Activated gamma-delta T cell treated with anti-CD3 and anti-CD28 coated beads, Interleukin-2, amount 50 U/mL, for 16 hours (primary cell): Measurements from ENCODE around the gene PPFIBP2.

Experiments used
- DNase-seq: peaks from one replicate; pipeline ENCODE4 v3.0.0-alpha.2; 2020; ENCODE audit warnings: low read depth

The PPFIBP2 gene

DNA sequence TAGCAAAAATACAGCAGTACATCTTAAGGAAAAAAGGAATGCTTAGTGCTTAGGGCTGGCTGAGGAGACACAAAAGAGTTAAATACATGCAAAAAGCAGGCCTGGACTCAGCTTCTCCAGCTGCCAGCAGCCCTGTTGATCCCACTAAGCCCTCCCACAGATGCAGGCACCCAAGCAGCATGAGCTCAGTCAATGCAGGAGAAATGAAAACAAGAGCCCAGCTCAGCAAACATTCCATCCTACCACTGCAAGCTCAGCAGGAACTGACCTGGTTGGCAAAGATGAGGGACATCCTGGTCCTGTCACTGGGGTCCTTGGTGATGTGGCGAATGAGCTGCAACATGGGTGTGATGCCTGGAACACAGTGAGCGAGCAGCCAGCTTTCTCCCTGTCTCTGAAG is 153.7 kb downstream of the PPFIBP2 start:
- no peak for DNase-seq

DNA sequence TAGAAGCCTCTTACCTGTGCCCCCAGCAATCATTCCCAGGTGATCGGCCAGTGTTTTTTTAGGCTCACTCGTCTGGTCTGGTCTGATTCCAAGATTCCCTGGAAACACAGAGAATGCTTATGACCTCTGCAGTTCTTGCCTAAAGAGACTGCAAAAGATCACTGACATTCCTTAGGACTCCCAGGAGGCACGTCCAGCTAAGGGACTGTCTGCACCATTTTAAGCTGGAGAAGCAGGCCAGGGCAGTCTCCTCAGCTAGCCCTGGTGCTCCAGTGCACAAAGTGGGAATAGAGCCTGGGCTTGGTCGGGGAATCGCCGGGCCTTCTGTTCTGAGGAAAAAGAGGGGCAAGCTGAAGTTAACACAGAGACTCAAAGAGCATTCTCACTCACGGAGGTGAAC is 154.7 kb downstream of the PPFIBP2 start:
- DNase-seq: no peak

DNA sequence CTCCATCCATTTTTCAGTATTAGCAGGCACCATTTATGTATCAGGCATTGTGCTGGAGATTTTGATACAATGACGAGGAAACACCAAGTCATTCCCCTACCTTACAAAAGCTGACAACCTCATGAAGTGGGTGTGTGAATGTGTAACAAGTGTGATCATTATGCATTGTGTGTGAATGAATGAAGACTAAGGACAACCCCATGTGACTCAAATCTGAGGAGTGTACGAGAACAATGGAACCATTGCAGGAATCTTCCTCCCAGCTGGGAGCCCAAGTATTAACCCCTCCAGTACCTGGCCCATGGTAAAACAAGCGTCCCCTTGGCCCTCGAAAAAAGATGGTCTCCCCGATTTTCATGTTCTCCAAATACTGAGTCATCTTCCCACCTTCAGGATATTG is 155.1 kb downstream of the PPFIBP2 start:
- no peak for DNase-seq

DNA sequence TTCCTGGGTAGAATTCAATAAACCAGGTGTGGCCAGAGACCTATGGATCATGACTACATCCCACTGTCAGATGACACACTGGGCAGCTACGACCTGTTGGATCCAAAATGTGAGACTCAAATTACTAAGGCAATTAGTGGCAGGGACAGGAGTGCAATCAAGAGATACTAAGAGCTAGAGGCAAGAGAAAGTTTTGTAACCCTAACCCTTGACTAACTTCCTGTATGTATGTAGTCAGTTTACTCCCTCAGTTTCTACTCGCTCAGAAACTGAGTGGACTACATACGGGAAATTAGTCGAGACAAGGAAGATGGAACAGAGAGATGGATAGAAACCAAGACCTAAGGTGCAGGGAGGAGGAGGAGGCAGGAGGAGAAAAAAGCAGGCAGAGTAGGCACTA is 156.8 kb downstream of the PPFIBP2 start:
- no peak for DNase-seq

DNA sequence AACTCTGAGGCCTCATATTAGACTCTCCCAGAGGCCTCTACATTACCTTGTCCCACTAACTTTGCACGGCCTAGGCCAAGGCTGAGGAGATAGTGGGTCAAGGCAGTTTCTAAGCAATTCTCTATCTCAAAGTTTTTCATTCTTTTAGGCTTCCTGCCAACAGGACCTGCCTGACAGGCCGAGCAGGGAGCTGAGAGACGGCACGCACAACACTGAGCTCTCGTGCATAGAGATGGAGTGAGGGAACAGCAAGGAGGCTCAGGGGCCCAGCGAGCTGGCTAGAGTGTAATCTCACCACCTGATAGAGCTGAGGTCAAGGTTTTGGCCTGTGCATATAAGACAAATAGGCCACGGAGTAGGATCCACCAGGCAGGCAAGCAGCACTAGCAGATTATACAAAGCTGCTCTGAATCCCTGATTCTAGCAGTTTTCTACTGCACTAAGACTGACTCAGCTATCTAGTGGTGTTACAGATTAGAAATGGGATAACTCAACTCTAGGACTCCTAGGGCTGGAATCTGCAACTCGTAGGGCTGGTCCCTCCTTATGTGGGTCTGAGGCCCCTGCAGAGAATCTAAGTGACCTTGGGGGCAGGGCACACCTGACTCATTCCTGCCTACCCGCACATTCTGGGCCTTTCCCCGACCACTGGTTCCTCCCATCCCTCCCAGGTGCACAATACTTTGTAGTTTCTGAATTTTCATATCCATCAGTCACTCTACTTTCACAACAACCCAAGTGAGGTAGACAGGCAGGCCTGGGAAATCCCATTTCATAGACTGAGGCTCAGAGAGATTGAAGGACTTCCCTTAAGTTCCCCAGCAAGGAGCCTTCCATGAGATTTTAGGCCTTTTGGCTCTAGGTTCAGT is 157.8 kb downstream of the PPFIBP2 start:
- DNase-seq: no peak

DNA sequence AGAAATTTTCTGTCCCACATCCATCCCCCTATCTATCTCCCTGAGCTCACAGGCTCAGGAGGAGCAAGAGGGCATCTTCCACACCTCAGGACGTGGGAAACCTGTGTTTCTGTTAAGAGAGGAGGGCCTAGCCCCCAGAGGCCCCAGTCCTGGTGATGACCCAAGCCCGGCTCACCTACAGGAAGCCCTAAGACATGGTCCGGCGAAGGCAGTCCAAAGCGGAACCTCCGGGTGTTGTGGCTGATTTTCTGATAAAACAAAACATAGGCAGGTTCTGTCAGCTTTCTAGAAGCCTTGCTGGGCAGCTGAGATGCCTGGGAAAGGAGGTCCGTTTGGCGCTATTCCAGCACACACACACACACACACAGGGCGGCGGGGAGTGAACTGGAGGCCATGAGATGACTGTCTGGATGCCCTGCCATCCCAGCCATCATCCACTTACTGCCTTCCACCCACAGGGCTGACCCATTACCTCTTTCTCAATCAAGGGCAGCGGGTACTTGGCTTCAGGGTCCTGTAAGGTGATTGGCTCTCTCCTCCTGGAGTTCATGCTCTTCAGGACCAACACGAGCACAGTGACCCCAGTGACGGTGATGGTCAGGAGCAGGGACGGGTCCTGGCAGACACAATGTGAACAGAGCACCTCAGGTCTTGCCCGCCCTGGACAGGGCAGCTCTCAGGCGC is 158.6 kb downstream of the PPFIBP2 start:
- DNase-seq: no peak

DNA sequence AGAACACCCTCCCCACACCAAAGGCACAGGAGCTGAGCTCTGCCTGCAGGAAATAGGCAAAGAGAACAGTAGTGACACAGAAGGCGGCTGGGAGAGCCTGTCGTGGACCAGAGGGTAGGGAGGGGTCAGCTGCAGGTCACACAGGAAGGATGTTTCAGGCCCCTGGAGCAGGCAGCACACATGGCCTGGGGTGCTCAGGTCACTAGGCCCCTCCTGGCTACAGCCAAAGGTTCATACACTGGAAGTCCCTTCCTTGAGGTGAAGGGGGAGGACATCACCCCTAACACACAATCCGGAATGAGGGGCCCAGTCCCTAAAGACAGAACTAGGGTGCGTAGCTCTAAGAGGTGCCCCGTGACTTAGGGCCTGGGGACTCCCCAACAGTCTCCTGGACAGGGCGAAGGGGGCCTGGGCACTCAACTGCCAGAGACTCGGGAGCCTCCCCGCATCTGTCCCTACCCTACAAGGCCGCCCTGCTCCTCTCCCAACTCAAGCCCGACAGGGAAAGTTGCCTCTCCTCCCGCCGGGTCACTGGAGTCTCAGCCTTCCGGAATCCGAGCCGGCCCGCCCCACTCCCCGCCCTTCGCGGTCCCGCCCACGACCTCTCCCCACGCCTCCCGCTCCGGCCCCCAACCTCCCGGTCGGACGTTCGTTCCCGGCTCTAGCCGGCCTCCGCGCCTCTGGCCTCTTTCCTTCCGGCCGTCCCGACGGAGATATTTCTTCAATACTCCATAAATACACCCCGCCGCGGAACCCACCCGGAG is 159.3 kb downstream of the PPFIBP2 start, which contains the start of gene CYB5R2:
Gene CYB5R2 (minus strand): TSS at position 541 of the 764 bp plus-strand sequence. CDS start 675 bp downstream, outside the sequence.
- no peak for DNase-seq

DNA sequence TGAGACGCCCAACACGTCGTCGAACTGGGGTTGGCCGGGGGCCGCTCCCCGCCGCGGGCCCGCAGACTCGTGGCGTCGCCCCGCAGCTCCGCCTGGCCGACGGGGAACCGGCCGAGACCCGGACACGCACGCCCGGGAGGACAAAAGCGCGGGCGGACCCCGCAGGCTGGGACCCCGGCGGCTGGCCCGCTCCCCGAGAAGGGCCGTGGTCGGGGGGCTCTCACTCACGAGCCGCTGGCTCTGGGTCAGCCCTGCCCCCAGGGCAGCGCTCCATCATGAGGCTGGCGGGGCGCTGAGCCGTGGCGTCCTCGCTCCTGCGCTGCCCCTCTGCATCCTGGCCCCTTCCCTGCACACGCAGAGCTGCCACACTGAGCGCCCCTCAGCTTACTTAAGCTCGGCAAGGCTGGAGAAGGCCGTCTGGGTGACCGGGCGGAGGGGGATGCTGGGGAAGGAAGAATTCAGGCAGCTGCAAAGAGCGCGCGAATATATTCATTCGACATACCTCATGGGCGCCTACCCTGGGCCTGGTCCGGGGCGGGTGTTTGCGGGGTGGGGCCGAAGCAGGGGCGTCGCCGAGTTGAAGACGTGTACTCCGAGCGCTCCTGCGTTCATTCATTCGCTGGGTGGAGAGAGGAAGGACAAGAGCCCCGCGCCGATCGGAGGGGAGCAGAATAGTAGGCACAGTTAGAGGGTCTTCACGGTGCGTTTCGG is 160.1 kb downstream of the PPFIBP2 start:
- DNase-seq: no peak

DNA sequence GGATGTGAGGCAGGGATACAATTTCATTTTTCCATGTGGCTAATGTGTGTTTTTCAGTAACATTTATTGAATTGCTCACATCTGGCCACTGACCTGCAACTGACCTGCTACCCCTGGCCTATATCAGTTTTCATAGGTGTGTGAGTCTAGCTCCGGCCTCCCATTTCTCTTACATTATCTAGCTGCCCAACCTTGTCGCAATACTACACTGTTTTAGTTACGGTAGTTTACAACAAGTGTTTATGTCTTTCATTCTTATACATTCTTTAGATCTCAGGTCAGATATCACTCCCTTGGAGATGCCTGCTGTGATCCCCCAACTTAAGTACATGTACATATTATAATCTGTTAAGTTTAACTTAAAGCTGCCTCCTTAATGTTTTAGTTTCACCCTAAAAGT is 161.8 kb downstream of the PPFIBP2 start:
- DNase-seq: no peak

DNA sequence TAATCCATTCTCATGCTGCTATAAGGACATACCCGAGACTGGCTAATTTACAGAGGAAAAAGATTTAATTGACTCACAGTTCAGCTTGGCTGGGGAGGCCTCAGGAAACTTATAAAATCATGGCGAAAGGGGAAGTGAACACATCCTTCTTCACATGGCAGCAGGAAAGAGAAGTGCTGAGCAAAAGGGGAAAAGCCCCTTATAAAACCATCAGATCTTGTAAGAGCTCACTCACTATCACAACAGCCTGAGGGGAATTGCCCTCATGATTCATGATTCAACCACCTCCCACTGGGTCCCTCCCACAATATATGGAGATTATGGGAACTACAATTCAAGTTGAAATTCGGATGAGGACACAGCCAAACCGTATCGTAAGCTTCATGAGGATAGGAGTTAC is 163.3 kb downstream of the PPFIBP2 start:
- DNase-seq: no peak

DNA sequence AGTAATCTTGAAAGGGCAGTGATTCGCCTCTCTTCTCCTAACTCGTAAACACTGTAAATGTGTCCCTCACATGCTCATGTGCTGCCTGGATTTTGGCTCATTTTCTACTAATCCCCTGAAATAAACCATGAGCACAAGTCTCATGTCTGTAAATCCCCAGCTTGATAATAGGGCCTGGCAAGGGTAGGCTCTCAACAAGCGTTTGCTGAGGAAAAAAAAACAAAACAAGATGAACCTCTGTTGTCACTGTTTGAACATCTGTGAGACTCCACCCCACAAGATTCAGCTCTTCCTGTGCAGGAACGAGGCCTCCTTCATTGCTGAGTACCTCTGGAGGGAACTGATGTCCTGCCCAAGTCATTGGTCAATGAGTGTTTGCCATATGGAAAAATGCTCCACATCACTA is 164.0 kb downstream of the PPFIBP2 start:
- DNase-seq: no peak

DNA sequence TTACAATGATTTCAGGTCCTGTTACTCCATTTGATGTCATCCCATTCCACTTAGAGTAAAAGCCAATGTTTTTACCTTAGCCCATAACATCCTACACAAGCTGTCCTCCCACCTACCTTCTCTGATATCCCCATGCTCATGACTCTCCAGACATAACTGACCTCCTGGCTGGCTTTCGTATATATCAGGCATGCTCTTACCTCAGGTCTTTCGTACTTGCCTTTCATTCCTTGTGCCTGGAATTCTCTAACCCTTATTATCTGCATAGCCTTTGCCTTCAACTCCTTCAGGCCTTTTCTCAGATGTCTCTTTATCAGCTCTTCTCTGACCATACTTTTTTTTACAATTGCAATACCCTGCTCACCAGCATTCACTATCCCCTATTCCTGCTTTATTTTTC is 169.8 kb downstream of the PPFIBP2 start:
- no peak for DNase-seq

DNA sequence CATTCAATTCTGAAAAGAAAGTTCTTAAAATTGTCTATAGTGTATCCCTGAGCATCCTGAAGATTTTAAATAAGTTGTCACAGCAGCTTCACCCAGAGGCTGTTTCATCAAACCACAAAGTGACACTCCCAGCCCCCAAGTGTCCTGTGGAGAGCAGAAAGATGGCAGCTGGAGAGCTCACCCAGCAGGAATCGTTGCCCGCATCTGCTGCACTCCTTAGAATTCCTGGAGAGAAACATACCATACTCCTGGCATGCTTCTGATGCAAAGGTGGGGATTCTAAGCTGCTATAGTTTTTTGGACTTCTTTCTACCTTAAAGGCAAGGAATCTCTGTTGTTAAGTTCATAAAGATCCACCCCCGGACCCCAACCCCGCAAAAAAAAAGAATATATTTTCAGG is 173.0 kb downstream of the PPFIBP2 start:
- no peak for DNase-seq

DNA sequence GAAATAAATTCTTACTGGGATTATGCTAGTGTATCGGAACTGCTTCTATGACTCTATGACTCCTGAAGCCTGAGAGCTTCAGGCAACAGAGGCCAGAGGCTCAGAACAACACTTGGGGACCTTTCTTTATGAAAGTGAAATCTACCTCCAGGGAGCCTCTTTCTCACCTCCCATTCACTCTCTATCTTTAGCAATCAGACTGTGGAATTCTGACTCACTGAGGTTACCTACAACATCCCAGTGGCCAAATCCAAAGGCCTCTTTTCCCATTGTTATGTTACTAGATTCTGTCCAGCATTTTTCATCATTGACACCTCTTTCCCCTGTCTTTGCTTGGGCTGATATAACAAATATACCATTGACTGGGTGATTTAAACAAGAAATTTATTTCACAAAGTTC is 173.6 kb downstream of the PPFIBP2 start:
- no peak for DNase-seq

DNA sequence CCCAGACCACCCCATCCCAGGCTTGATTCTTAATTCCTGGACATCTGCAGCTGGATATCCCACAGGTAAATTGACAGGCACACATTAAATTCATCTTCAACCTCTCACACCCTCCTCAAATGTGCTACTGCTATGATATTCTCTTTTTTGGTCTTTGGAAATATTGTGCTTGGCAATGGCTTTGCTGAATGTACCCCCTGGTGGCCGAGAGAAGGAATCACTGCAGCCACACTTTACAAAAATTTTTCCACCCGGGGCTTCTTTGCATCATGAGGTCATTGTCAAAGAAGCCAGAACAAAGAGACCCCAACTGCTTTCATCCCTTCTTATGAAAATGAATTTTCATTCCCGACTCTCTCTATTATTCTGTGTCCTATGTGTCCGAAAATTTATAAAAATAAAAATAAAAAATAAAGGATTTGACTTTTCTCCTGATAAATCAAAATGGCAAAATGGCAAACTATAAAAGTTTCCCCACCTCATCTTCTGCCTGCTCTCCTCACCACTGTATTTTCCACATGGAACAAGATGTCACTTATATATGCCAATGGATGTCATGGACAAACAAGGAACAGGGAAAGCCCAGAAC is 174.5 kb downstream of the PPFIBP2 start:
- no peak for DNase-seq

DNA sequence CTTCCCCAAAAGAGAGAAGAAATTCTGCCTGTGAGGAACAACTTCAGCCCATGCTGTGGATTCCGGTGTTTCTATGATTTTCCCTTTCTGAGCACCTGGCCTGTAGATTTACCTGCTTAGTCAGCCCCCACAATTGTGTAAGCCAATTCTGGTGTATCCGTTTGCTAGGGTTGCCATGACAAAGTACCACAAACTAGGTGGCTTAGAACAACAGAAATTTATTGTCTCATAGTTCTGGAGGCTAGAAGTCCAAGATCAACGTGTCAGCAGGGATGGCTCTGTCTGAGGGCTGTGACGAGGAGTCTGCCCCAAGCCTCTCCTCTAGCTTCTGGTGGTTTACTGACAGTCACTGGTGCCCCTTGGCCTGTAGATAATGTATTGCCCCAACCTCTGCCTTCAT is 175.4 kb downstream of the PPFIBP2 start:
- DNase-seq: no peak

DNA sequence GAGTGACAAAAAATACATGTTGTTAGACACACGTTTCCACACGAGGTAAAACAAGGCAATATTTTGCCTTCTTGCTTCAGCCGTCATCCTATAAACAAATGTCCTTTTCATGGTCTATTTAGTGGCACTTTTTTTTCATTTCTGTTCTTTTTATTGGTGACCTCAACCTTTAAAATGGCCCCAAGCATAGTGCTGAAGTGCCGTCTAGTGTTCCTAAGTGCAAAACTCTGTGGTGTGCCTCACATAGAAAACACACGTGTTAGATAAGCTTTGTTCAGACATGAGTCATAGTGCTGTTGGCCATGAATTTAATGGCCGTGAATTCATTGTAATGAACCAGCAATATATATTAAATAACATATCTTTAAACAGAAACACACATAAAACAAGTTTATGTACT is 176.8 kb downstream of the PPFIBP2 start:
- DNase-seq: no peak

DNA sequence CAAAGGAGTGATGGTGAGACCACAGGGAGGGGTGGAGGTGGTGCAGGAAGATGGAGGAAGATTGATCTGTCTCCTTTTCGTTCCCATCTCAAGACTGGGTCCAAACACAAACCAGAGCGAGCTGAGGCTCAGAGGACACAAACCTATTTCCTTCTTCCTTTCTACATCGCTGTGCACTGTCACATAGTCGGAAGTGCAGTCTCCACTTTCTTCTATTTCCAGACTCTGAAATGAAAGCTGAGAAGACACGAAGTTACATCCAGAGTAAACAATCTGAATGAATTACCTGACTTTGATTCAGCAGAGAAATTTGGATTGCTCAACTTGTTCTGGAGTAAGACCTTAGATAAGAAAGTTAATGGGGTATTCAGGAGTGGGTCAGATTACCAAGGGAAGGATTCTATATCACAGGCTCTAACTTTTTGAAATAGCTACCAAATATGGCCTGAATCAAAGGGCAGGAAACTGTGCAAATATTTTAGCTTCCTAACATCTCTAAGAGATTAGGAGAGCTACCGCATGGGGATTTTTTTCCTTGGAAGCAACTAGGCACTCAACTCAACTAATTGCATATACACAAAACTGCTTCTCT is 178.1 kb downstream of the PPFIBP2 start:
- DNase-seq: no peak

DNA sequence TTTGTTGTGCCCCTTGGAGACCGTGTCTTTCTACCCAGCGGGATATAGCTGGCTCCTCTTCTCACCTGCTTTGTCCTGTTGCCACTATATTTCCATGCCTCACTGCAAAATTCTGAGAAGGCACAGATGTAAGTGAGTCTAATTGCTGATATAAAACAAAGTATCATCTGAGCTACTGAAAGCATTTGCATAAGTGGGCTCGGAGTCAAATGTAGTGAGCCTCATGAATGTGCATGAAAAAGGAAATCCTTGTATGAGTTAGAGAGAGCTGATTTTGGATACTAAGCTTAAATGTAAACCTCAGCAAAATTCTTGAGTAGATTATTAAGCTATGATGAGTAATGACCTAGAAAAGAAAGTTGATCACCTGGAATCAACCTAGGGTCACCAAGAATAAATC is 178.6 kb downstream of the PPFIBP2 start:
- DNase-seq: no peak

DNA sequence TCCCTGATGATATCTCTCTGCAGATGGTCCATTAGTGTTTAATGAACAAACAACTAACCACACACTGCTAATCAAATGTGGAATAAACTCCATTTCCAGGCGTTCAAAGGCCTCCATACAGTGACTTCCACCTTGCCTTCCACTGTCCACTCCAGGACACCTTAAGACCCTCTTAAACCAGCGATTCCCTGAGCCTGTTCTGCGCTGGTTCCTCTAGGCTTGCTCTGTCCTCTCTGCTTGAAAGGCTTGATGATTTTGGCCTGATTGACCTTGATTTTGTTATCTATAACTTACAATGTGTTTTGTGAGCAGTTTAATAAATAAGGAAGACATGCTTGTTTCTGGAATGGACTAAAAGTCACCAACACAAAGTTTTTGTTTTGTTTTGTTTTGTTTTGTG is 180.4 kb downstream of the PPFIBP2 start:
- DNase-seq: no peak

DNA sequence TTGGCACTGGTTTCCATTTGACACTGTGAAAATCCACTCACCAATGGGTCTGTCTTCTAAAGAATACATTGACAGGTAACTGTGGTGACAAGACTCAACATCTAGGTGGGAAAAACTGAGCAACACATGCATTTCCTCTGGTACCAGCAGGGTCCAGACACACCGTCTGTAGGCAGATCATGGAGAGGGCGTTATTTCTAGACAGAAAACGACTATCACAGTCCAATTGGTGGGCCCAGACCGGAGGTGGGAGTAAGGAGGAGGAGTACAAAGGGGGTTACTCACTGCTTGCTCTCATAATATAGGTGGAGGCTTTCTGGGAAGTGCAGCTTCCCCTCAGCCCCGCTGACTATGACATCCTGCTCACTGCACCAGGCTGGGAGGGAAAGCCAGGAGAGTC is 182.6 kb downstream of the PPFIBP2 start:
- DNase-seq: no peak
